ENCODE results near the gene ANAPC2. TPM values are rescaled to one million over a fixed set of nuclear protein-coding genes. Genes with fewer than 3 reads are reported as not detected.

ANAPC2 gene, protein sequence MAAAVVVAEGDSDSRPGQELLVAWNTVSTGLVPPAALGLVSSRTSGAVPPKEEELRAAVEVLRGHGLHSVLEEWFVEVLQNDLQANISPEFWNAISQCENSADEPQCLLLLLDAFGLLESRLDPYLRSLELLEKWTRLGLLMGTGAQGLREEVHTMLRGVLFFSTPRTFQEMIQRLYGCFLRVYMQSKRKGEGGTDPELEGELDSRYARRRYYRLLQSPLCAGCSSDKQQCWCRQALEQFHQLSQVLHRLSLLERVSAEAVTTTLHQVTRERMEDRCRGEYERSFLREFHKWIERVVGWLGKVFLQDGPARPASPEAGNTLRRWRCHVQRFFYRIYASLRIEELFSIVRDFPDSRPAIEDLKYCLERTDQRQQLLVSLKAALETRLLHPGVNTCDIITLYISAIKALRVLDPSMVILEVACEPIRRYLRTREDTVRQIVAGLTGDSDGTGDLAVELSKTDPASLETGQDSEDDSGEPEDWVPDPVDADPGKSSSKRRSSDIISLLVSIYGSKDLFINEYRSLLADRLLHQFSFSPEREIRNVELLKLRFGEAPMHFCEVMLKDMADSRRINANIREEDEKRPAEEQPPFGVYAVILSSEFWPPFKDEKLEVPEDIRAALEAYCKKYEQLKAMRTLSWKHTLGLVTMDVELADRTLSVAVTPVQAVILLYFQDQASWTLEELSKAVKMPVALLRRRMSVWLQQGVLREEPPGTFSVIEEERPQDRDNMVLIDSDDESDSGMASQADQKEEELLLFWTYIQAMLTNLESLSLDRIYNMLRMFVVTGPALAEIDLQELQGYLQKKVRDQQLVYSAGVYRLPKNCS
- total RNA-seq, result 23.5 and 28.7 TPM in 2 replicates

DNA sequence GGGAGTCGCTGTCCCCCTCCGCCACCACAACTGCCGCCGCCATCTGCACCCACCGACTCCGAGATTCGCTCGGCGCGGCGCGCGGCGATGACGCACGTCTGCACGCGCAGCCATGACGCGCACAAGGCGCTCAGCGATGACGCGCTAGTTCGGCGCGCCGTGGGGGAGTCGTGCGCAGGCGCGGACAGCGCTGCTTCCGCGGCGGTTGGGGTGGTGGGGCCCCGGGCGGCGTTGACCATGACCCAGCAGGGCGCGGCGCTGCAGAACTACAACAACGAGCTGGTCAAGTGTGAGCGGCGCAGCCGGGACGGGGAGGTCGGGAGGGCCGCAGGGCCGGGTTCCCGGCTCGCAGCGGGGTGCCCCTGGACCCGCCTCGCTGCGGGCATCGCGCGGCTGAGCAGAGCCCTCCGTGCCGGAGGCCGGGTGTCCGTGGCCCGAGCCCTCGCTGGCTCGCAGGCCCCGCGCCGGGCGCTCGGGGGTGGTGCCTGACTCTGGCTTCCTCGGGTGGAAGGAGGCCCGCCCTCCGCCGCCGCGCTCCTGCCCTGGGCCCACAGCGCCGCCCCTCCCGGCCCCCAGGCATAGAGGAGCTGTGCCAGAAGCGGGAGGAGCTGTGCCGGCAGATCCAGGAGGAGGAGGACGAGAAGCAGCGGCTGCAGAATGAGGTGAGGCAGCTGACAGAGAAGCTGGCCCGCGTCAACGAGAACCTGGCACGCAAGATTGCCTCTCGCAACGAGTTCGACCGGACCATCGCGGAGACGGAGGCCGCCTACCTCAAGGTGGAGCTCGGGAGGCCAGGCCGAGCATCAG is at the start of gene ANAPC2, which contains the start of gene SSNA1:
TSS of gene ANAPC2 (minus strand) at position 71 of the 807 bp plus-strand sequence. CDS start at position 43, 28 bp downstream.
TSS of gene SSNA1 (plus strand) at position 187 of the 807 bp plus-strand sequence. CDS start at position 238, 51 bp downstream.

GRCh38 chr9:137230705-137231371 is 42.5 kb upstream of the ANAPC2 start, which contains the start of gene SLC34A3:
Gene SLC34A3 (plus strand): TSS chr9:137230901. CDS start chr9:137231703, 802 bp downstream.

DNA sequence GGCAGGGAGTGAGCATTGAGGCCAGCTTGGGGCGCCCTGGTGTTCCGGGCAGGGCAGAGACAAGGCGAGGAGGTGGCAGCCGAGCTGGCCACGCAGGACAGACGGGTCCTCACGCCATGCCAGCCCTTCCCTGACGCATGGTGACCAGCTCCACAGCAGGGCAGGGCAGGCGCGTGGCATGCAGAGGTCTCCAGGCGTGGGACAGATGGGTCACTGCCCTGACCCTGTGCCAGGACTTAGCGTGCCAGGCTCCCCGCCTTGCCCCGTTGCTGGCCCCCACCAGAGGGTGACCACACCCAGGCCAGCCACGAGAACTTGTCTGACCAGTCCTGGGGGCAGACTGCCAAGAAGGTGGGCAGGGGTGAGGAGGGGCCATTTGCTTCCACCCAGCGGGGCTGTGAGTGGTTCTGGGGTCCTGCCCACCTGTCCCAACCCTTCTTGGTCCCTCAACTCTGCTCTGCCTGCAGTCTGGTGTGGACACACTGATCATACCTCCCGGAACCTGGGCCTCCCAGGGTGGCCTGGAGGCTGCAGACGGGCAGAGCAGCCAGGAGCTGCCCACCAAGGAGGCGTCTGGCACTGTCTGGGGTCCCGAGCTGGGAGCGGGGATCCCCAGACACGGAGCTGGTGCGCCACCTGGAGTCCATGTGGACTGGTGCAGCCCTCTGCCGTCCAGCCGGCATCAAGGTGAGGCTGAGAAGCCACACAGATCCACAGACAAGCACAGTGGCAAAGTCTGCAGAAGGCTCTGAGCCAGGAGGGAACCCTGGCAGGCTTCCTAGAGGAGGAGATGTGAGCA is 38.9 kb upstream of the ANAPC2 start, which contains the start of gene RNF224:
TSS of gene RNF224 (plus strand) at position 449 of the 799 bp plus-strand sequence. CDS start 834 bp downstream, outside the sequence.

GRCh38 chr9:137224830-137225694 is 36.7 kb upstream of the ANAPC2 start, which contains the start of gene CYSRT1:
Gene CYSRT1 (plus strand): TSS chr9:137225174. CDS start chr9:137225622, 448 bp downstream.

GRCh38 chr9:137222190-137223077 is 34.1 kb upstream of the ANAPC2 start, which contains the start of gene RNF208:
Gene RNF208 (minus strand): TSS chr9:137222240. CDS start chr9:137221212, 1,028 bp downstream.

GRCh38 chr9:137205126-137206069 is 17.0 kb upstream of the ANAPC2 start, which contains the start of the genes NDOR1 and TMEM203:
Gene NDOR1 (plus strand): TSS chr9:137205700. CDS start chr9:137205778, 78 bp downstream.
Gene TMEM203 (minus strand): TSS chr9:137205648. CDS start chr9:137205414, 234 bp downstream.

DNA sequence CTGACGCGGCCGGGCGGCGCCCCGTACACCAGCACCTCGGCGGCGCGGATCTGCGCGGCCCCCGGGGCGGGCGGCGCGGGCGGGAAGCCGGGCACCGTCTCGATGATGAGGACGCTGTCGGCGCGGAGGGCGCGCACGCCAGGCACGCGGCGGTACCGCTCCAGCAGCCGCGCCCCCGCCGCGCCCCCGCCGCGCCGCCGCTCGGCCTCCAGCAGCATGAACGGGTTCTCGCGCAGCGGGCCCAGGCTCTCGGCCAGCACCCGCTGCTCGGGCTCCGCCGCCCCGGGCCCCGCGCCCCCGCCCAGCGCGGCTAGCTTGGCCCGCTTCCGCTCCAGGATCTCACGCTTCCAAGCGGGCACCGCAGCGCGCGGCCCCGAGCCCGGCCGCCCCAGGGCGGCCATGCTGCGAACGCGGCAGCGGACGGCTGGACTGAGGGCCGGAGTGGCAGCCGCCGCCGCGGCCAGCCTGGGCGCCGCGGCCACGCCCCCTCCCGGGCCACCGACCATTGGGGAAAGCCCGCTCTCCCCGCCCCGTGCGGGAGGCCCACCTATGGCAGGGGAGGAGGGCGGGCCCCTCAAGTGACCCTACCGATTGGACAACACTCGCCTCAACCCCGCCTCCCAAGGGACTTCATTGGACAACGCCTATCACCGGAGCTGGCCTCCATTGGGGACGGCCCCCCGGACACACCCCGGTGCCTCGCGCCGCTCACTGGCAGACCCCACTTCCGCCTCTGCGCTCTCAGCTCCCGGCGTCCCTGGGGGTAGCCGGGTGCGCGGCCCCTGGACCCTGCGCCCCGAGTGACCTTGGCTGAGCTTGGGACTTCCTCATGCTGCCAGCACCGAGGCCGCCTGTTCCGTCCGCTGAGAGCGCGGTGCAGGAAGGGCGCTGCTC is 12.2 kb upstream of the ANAPC2 start, which contains the start of gene TPRN:
TSS of gene TPRN (minus strand) at position 431 of the 894 bp plus-strand sequence. CDS start at position 401, 30 bp downstream.

GRCh38 chr9:137169896-137170358 is 18.4 kb downstream of the ANAPC2 start, which contains the start of gene LRRC26:
Gene LRRC26 (minus strand): TSS chr9:137170051. CDS start chr9:137169943, 108 bp downstream.

GRCh38 chr9:137138722-137139467 is 49.5 kb downstream of the ANAPC2 start, which contains the start of gene GRIN1:
Gene GRIN1 (plus strand): TSS chr9:137139154. CDS start chr9:137139487, 333 bp downstream.

Small RNA genes within 50 kb of the gene (small RNA-seq; reads per million reads assigned to genes)
- 0.08 reads per million for gene MIR3621

Other genes with a start within 250 kb of the ANAPC2 start
- 125 TPM in 2 replicates for gene FBXW5, start 243.8 kb downstream of the ANAPC2 start, total RNA-seq
- not detected in 2 replicates for gene C8G, start 243.3 kb downstream of the ANAPC2 start, total RNA-seq
- not detected in 2 replicates for gene LCN12, start 236.3 kb downstream of the ANAPC2 start, total RNA-seq
- gene PTGDS, start 211.1 kb downstream of the ANAPC2 start, total RNA-seq, result 0.59 and 4.8 TPM in 2 replicates
- gene LCNL1, start 205.6 kb downstream of the ANAPC2 start, total RNA-seq, result under 0.01 and 0.37 TPM in 2 replicates
- 13.9 and 14.3 TPM in 2 replicates for gene PAXX, start 196.1 kb downstream of the ANAPC2 start, total RNA-seq
- gene CLIC3, start 192.0 kb downstream of the ANAPC2 start, total RNA-seq, result 0.20 and 0.73 TPM in 2 replicates
- 15.4 and 19.5 TPM in 2 replicates for gene ABCA2, start 160.3 kb downstream of the ANAPC2 start, total RNA-seq
- not detected in 2 replicates for gene FUT7, start 156.5 kb downstream of the ANAPC2 start, total RNA-seq
- gene NPDC1, start 142.4 kb downstream of the ANAPC2 start, total RNA-seq, result 18.8 and 24.3 TPM in 2 replicates
- not detected in 2 replicates for gene ENTPD2, start 134.5 kb downstream of the ANAPC2 start, total RNA-seq
- gene SAPCD2, start 118.0 kb downstream of the ANAPC2 start, total RNA-seq, result 6.6 and 8.2 TPM in 2 replicates
- 12.1 and 18.8 TPM in 2 replicates for gene UAP1L1, start 111.0 kb downstream of the ANAPC2 start, total RNA-seq
- 45.5 and 52.2 TPM in 2 replicates for gene MAN1B1, start 101.6 kb downstream of the ANAPC2 start, total RNA-seq
- gene DPP7, start 73.8 kb downstream of the ANAPC2 start, total RNA-seq, result 77.2 and 112 TPM in 2 replicates
- gene GRIN1, start 49.4 kb downstream of the ANAPC2 start, total RNA-seq, result not detected in 2 replicates
- not detected in 2 replicates for gene LRRC26, start 18.5 kb downstream of the ANAPC2 start, total RNA-seq
- 0.20 TPM in 1 of 2 replicates, not detected in the other for gene TMEM210, start 16.5 kb downstream of the ANAPC2 start, total RNA-seq
- 56.1 and 64.7 TPM in 2 replicates for gene SSNA1, start 116 bp upstream of the ANAPC2 start, total RNA-seq
- 6.2 and 11.9 TPM in 2 replicates for gene TPRN, start 12.2 kb upstream of the ANAPC2 start, total RNA-seq
- gene TMEM203, start 17.1 kb upstream of the ANAPC2 start, total RNA-seq, result 32.0 and 34.6 TPM in 2 replicates
- gene NDOR1, start 17.1 kb upstream of the ANAPC2 start, total RNA-seq, result 6.2 and 8.4 TPM in 2 replicates
- not detected in 2 replicates for gene RNF208, start 33.7 kb upstream of the ANAPC2 start, total RNA-seq
- gene CYSRT1, start 36.6 kb upstream of the ANAPC2 start, total RNA-seq, result 0.37 and 0.39 TPM in 2 replicates
- gene RNF224, start 38.9 kb upstream of the ANAPC2 start, total RNA-seq, result not detected in 2 replicates
- gene SLC34A3, start 42.3 kb upstream of the ANAPC2 start, total RNA-seq, result not detected in 2 replicates
- gene TUBB4B, start 52.7 kb upstream of the ANAPC2 start, total RNA-seq, result 230 and 358 TPM in 2 replicates
- gene STPG3, start 62.7 kb upstream of the ANAPC2 start, total RNA-seq, result not detected in 2 replicates
- 50.7 and 70.4 TPM in 2 replicates for gene NELFB, start 66.8 kb upstream of the ANAPC2 start, total RNA-seq
- 4.0 and 16.0 TPM in 2 replicates for gene TOR4A, start 89.2 kb upstream of the ANAPC2 start, total RNA-seq
- 0.20 TPM in 1 of 2 replicates, not detected in the other for gene NRARP, start 113.7 kb upstream of the ANAPC2 start, total RNA-seq
- 4.0 and 4.3 TPM in 2 replicates for gene EXD3, start 234.6 kb upstream of the ANAPC2 start, total RNA-seq
- 0.20 and 0.37 TPM in 2 replicates for gene NOXA1, start 234.8 kb upstream of the ANAPC2 start, total RNA-seq